HCT116 (cell line): ENCODE measurements around the gene TMEM40. TPM values are rescaled to one million over a fixed set of nuclear protein-coding genes. Genes with fewer than 3 reads are reported as not detected.
A peak's percentile ranks its signal among the peaks of the same experiment; 100 is the strongest.

Experiments used
- ATAC-seq: fragments of 200-7000 bp; cut with Tn5 transposase; 2 replicates; pipeline ENCODE4 v1.9.1; 2020; ENCODE audit warnings: mild to moderate bottlenecking, moderate library complexity
- BruUV-seq: library from RNA; stranded (reverse); fragments of 400-500 nt; replicated peaks from 2 replicates; lab custom pipeline; 2021; lab: Mats Ljungman, UMichigan
- CTCF ChIA-PET: fragments of 300-600 bp; sonication (Branson Sonifier 250); formaldehyde crosslinking; loops from one replicate; lab custom pipeline; 2021; ENCODE audit warnings: antibody characterized with exemption; lab: Charles Lee
- POLR2A ChIA-PET: fragments of 300-600, 350-600 bp; sonication (Branson Sonifier 250); formaldehyde crosslinking; loops from one replicate; lab custom pipeline; 2021; ENCODE audit warnings: antibody characterized with exemption; lab: Charles Lee
- RAD21 ChIA-PET, 2 experiments: fragments of 300-600 bp; sonication (Branson Sonifier 250); formaldehyde crosslinking; loops; one replicate each; lab custom pipeline; 2023; ENCODE audit warnings: low total read pairs in 2 of 2; ENCODE audit not compliant: uncharacterized antibody in 2 of 2, unreplicated experiment in 2 of 2, low non-redundant PET in 1 of 2; lab: Charles Lee
- DNase-seq: peaks from one replicate; pipeline ENCODE4 v3.0.0-alpha.2; 2010; ENCODE audit warnings: low read depth, low spot score
- H2AFZ ChIP-seq: fragments of 200-600 bp; shearing (Covaris generic), sonication (generic); 2 replicates; pipeline ENCODE4 v1.6.1; 2017; ENCODE audit warnings: low read depth, mixed run types, mixed read lengths, antibody characterized with exemption, low read length; ENCODE audit not compliant: poor library complexity, severe bottlenecking
- H3K27ac ChIP-seq: 2 replicates; pipeline ENCODE4 v1.5.1; 2012; ENCODE audit warnings: low read depth, low read length
- H3K27me3 ChIP-seq: fragments of 200-600 bp; sonication (generic); 2 replicates; pipeline ENCODE4 v1.6.1; 2016; ENCODE audit warnings: mixed run types, low read length, mixed read lengths; ENCODE audit not compliant: insufficient read depth
- H3K36me3 ChIP-seq, 2 experiments: fragments of 200-500 bp in 1 of 2; fragments of 200-600 bp in 1 of 2; sonication (Bioruptor generic) in 1 of 2; sonication (generic) in 1 of 2; 2 replicates each; pipeline versions ENCODE4 v1.5.1 to v1.6.1; 2014 to 2016; ENCODE audit warnings: low read length in 2 of 2, inconsistent platforms in 1 of 2, mixed read lengths in 1 of 2, mixed run types in 1 of 2; ENCODE audit not compliant: insufficient read depth in 2 of 2, control insufficient read depth in 1 of 2
- H3K4me1 ChIP-seq, 2 experiments: fragments of 200-600 bp in 1 of 2; sonication (generic) in 1 of 2; 2 replicates each; pipeline versions ENCODE4 v1.5.1 to v1.6.1; 2012 to 2017; ENCODE audit warnings: low read length in 2 of 2, inconsistent platforms in 1 of 2, mild to moderate bottlenecking in 1 of 2, mixed read lengths in 1 of 2, mixed run types in 1 of 2, moderate library complexity in 1 of 2; ENCODE audit not compliant: insufficient read depth in 2 of 2, control insufficient read depth in 1 of 2
- H3K4me2 ChIP-seq: fragments of 200-600 bp; sonication (generic); 2 replicates; pipeline ENCODE4 v1.6.1; 2017; ENCODE audit warnings: mixed run types, low read length, mixed read lengths
- H3K4me3 ChIP-seq, 2 experiments: fragments of 200-600 bp in 1 of 2; sonication (generic) in 1 of 2; replicated peaks in 1 of 2; 2 replicates each; pipeline ENCODE4 v1.5.1; 2011 to 2016; ENCODE audit warnings: low read length in 2 of 2, control low read depth in 1 of 2, low read depth in 1 of 2, mild to moderate bottlenecking in 1 of 2, mixed read lengths in 1 of 2, mixed run types in 1 of 2
- H3K79me2 ChIP-seq: fragments of 200-600 bp; sonication (generic); 2 replicates; pipeline ENCODE4 v1.6.1; 2017; ENCODE audit warnings: mild to moderate bottlenecking, mixed run types, low read length, moderate library complexity, mixed read lengths; ENCODE audit not compliant: insufficient read depth
- H3K9ac ChIP-seq: fragments of 200-600 bp; sonication (generic); 2 replicates; pipeline ENCODE4 v1.6.1; 2016; ENCODE audit warnings: low read length, mixed read lengths
- H3K9me2 ChIP-seq: fragments of 200-600 bp; sonication (generic), shearing (Covaris generic); 2 replicates; pipeline ENCODE4 v1.6.1; 2017; ENCODE audit warnings: mixed run types, mild to moderate bottlenecking, moderate library complexity; ENCODE audit not compliant: insufficient read depth
- H3K9me3 ChIP-seq, 2 experiments: fragments of 200-500 bp in 1 of 2; fragments of 200-600 bp in 1 of 2; sonication (Bioruptor generic) in 1 of 2; sonication (generic) in 1 of 2; 2 replicates each; pipeline ENCODE4 v1.6.1; 2014 to 2017; ENCODE audit warnings: low read length in 2 of 2, mixed read lengths in 2 of 2, inconsistent platforms in 1 of 2, low read depth in 1 of 2, mild to moderate bottlenecking in 1 of 2, mixed run types in 1 of 2, moderate library complexity in 1 of 2; ENCODE audit not compliant: control insufficient read depth in 1 of 2, insufficient read depth in 1 of 2
- H4K20me1 ChIP-seq: fragments of 200-600 bp; sonication (generic), shearing (Covaris generic); 2 replicates; pipeline ENCODE4 v1.6.1; 2017; ENCODE audit warnings: mixed run types, mild to moderate bottlenecking, moderate library complexity; ENCODE audit not compliant: insufficient read depth
- ATF3 ChIP-seq: IDR thresholded peaks from 2 replicates; pipeline ENCODE4 v1.6.1; 2012
- CBX3 ChIP-seq: IDR thresholded peaks from 2 replicates; pipeline ENCODE4 v1.6.1; 2012; ENCODE audit warnings: low read depth
- CTCF ChIP-seq, 3 experiments: fragments of 200-600 bp in 1 of 3; sonication (generic) in 1 of 3; IDR thresholded peaks in 2 of 3; conservative IDR thresholded peaks in 1 of 3; 2 replicates each; pipeline ENCODE4 v1.5.1; 2012 to 2017; ENCODE audit warnings: low read depth in 2 of 3, low read length in 2 of 3, antibody characterized with exemption in 1 of 3, borderline replicate concordance in 1 of 3, control low read depth in 1 of 3, mild to moderate bottlenecking in 1 of 3, mixed read lengths in 1 of 3, mixed run types in 1 of 3, moderate library complexity in 1 of 3; ENCODE audit not compliant: insufficient read depth in 1 of 3
- EGR1 ChIP-seq: IDR thresholded peaks from 2 replicates; pipeline ENCODE4 v1.6.1; 2012; ENCODE audit warnings: low read depth
- EZH2 ChIP-seq: fragments of 200-600 bp; sonication (generic); IDR thresholded peaks from 2 replicates; pipeline ENCODE4 v1.6.1; 2017; ENCODE audit warnings: antibody characterized with exemption, mixed run types
- EZH2phosphoT487 ChIP-seq: fragments of 200-600 bp; IDR thresholded peaks from 2 replicates; pipeline ENCODE4 v1.6.1; 2018; ENCODE audit warnings: antibody characterized with exemption, borderline replicate concordance
- FOSL1 ChIP-seq: IDR thresholded peaks from 2 replicates; pipeline ENCODE4 v1.6.1; 2012; ENCODE audit warnings: low read depth
- JUND ChIP-seq: IDR thresholded peaks from 2 replicates; pipeline ENCODE4 v1.6.1; 2012
- POLR2AphosphoS5 ChIP-seq: IDR thresholded peaks from 2 replicates; pipeline ENCODE4 v1.6.1; 2011; ENCODE audit warnings: mild to moderate bottlenecking, low read depth, low read length, moderate library complexity
- RAD21 ChIP-seq: IDR thresholded peaks from 2 replicates; pipeline ENCODE4 v1.6.1; 2012; ENCODE audit warnings: low read depth, mild to moderate bottlenecking
- SIN3A ChIP-seq: IDR thresholded peaks from 2 replicates; pipeline ENCODE4 v1.6.1; 2012; ENCODE audit warnings: low read depth
- SP1 ChIP-seq: IDR thresholded peaks from 2 replicates; pipeline ENCODE4 v1.6.1; 2012; ENCODE audit warnings: low read depth
- SRF ChIP-seq: IDR thresholded peaks from 2 replicates; pipeline ENCODE4 v1.6.1; 2012; ENCODE audit warnings: low read depth
- TCF7L2 ChIP-seq: IDR thresholded peaks from 2 replicates; pipeline ENCODE4 v1.7.0; 2011; ENCODE audit warnings: borderline replicate concordance, inconsistent platforms; ENCODE audit not compliant: insufficient read depth, insufficient read length; ENCODE audit errors: extremely low read depth
- ZBTB33 ChIP-seq: IDR thresholded peaks from 2 replicates; pipeline ENCODE4 v1.6.1; 2011; ENCODE audit warnings: mild to moderate bottlenecking, low read length, moderate library complexity; ENCODE audit not compliant: insufficient replicate concordance; ENCODE audit errors: extremely low read depth
- ZFX ChIP-seq: fragments of 450-650 bp; IDR thresholded peaks from 2 replicates; pipeline ENCODE4 v1.6.1; 2017
- ZNF274 ChIP-seq: fragments of 200-500 bp; sonication (Bioruptor generic); IDR thresholded peaks from 2 replicates; pipeline ENCODE4 v1.6.1; 2014; ENCODE audit warnings: mild to moderate bottlenecking, low read depth, low read length, inconsistent platforms
- intact Hi-C: fragments of 100-400 bp; cut with micrococcal nuclease; formaldehyde crosslinking; loops from 2 replicates; pipeline ENCODE4 v1.10.0; 2022
- total RNA-seq: library from RNA; stranded (reverse); gene quantifications from one replicate; pipeline ENCODE4 v1.2.1, GENCODE V29; 2021; ENCODE audit not compliant: unreplicated experiment

Gene TMEM40
- total RNA-seq, 1 experiment from 2014 or later: 12.3 TPM

GRCh38 chr3:12752102-12752501 lies 7.0 kb downstream of the TMEM40 start:
- no peaks in the 10 kb centered on the region for H3K9me3 ChIP-seq
- no peaks in the 10 kb centered on the region for H4K20me1 ChIP-seq
- peaks cover 15 to 53% of the 10 kb centered on the region in 2 experiments for H3K4me1 ChIP-seq
- no peak overlapping the region for H3K9ac ChIP-seq
- POLR2A ChIA-PET: no interaction called here
- H3K4me3 ChIP-seq: no peak overlapping the region
- no peaks in the 10 kb centered on the region for H3K36me3 ChIP-seq
- H3K27ac ChIP-seq: no peak overlapping the region
- CTCF ChIA-PET: no interaction called here
- DNase-seq (no peak), ATAC-seq (no peak)
- no TSS peak for BruUV-seq
- H3K9me2 ChIP-seq: no peaks in the 10 kb centered on the region
- no peak overlapping the region for H2AFZ ChIP-seq
- peak overlapping the region; percentile 34; the same call in 1 of the 2 replicates for H3K4me2 ChIP-seq
- no peaks in the 10 kb centered on the region for H3K27me3 ChIP-seq
- RAD21 ChIA-PET: no interaction called here
- intact Hi-C loops: no loop called here
- no peaks in the 10 kb centered on the region for H3K79me2 ChIP-seq
- TF ChIP-seq FOSL1 (no peak), ZFX (no peak), ZNF274 (no peak), EZH2 (no peak), EGR1 (no peak), POLR2AphosphoS5 (no peak), CTCF (IDR thresholded peaks at IDR 0.05 in 2 of 3, conservative IDR thresholded peaks at IDR 0.05 in 1 of 3; ENCODE audit: borderline replicate concordance in 1 of 3, insufficient read depth in 1 of 3, low read depth in 2 of 3, low read length in 2 of 3) (no peak)

GRCh38 chr3:12751571-12751970 lies 7.5 kb downstream of the TMEM40 start:
- RAD21 ChIA-PET: no interaction called here
- Histone ChIP-seq H3K27ac (no peak overlapping the region), H3K4me2 (peak overlapping the region; percentile 34; the same call in 1 of the 2 replicates), H2AFZ (no peak overlapping the region), H3K4me1 (peaks cover 15 to 53% of the 10 kb centered on the region in 2 experiments)
- CTCF ChIA-PET: no interaction called here
- intact Hi-C loops: no loop called here
- TF ChIP-seq CBX3: no peak
- no peak for TF ChIP-seq ZBTB33
- no peak for TF ChIP-seq JUND
- TF ChIP-seq TCF7L2: no peak
- TF ChIP-seq ATF3: no peak
- no peak for TF ChIP-seq SIN3A
- TF ChIP-seq SP1: no peak
- no peak for TF ChIP-seq ZFX
- no peak for TF ChIP-seq FOSL1
- no peak for TF ChIP-seq SRF
- no peak for TF ChIP-seq EZH2phosphoT487
- TF ChIP-seq EGR1: no peak
- no peak for TF ChIP-seq RAD21
- TF ChIP-seq, all 23 proteins: peak for 0
- ATAC-seq (no peak), DNase-seq (no peak)
- POLR2A ChIA-PET: no interaction called here
- Histone ChIP-seq H3K4me3 (no peak overlapping the region), H4K20me1 (no peaks in the 10 kb centered on the region), H3K9me2 (no peaks in the 10 kb centered on the region), H3K27me3 (no peaks in the 10 kb centered on the region), H3K36me3 (no peaks in the 10 kb centered on the region), H3K9me3 (no peaks in the 10 kb centered on the region), H3K79me2 (no peaks in the 10 kb centered on the region), H3K9ac (no peak overlapping the region)
- BruUV-seq: no TSS peak
